ENCODE results near the gene IRF2BP2.

IRF2BP2 gene

GRCh38 chr1:234613128-234613875 lies 3.3 kb upstream of the IRF2BP2 start:
- no peak for DNase-seq (ENCODE audit: low read depth)

- peak; percentile 97 for DNase-seq (ENCODE audit: low read depth)
These were observed 2.6 kb upstream of the IRF2BP2 start for GRCh38 chr1:234612352-234613127.

GRCh38 chr1:234611847-234612351 lies 1.9 kb upstream of the IRF2BP2 start:
- no peak for DNase-seq (ENCODE audit: low read depth)

- no peak for DNase-seq (ENCODE audit: low read depth)
These were observed 1.4 kb upstream of the IRF2BP2 start for GRCh38 chr1:234611225-234611846.

- DNase-seq (ENCODE audit: low read depth) = no peak
These were observed 767 bp upstream of the IRF2BP2 start for GRCh38 chr1:234610666-234611224.

DNA sequence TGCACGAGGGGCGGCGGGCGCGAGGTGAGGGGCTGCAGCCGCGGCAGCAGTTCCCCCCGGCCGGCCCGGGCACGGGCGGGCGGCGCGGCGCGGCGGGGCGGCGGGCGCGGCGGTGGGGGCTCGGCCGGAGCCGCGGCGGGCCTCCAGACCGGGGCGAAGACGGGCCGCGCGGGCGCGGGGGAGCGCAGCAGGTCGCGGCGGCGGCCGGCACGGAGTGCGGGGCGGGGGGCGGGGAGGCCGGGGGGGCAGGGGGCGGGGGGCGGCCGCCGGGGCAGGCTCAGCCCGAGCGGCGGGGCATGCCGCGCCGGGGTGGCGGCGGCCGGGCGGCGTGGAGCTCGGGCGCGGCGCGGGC lies 311 bp downstream of the IRF2BP2 start:
- no peak for DNase-seq (ENCODE audit: low read depth)

DNA sequence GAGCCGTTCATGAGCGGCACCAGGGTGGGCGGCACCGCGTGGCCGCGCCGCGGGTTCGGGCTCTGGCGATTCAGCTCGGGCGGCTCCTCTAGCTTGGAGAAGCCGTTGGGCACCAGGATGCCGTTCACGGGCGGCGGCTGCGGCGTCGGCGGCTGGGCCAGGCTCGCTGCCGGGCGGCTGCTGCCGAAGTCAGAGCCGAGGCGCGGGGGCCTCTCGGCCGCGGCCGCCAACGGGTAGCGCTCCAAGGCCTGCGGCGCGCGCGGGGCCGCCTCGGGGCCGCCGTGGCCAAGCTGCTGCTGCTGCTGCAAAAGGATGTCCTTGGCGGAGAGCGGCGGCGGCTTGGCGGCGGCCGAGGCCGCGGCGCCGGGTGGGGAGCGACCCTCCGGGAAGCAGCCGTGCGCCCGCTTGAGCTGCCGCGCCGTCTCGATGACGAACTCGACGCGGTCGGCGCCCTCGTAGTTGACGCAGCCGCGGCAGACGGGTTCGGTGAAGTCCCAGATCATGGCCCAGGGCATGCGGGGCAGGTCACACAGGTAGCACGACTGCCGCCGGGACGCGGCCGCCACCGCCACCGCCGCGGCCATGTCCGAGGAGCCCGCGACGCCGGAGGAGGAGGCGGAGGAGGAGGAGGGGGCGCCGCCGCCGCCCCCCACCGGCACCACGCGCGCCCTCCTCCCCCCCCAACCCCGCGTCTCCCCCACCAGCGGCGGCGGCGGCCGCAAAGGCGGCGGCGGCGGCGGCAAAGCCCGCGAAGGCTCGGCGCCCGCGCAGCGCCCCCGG lies 877 bp downstream of the IRF2BP2 start:
- DNase-seq (ENCODE audit: low read depth) = no peak

DNA sequence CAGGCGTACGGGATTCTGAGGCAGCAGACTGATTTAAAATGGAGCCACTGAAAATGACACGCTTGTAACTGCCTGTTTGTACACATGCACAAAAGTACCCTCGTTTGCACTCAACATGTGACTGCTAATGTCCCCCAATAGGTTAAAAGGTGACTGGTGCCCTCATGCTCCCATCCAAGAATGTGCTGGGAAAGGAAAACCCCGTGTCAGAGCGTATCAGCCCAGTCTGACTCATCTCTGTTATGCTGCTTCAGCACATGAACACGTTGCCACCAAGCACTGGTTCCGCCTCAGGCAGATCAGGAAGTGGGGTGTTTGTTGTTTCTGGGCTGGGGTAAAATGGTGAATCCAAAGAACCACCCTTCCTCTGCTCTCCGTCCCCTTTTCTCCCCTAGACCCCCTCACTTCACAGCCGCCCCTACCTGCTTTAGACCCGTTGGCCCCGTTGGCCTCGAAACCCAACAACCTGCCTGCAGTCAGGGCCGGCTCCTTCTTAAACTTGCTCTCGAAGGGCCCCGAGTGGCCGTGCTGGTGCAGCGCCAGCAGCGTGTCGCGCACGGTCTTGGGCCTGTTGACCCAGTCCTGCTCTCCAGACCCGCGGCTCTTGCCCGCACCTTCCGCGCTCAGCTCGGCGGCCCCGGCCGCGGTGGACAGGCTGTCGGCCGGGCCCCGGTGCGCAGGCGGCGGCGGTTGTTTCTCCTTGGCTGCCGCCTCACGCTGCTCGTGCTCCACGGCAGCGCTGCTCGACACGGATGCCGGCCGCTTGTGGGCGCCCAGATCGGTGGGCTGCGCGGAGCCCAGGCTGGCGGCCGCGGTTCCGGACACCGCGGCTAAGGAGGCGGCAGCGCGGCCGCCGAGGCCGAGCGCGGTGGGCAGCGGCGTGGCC lies 1.7 kb downstream of the IRF2BP2 start:
- no peak for DNase-seq (ENCODE audit: low read depth)

- DNase-seq (ENCODE audit: low read depth) = no peak
These were observed 2.6 kb downstream of the IRF2BP2 start for GRCh38 chr1:234607109-234608024.

GRCh38 chr1:234606784-234607108 lies 3.2 kb downstream of the IRF2BP2 start:
- DNase-seq (ENCODE audit: low read depth) = no peak

DNA sequence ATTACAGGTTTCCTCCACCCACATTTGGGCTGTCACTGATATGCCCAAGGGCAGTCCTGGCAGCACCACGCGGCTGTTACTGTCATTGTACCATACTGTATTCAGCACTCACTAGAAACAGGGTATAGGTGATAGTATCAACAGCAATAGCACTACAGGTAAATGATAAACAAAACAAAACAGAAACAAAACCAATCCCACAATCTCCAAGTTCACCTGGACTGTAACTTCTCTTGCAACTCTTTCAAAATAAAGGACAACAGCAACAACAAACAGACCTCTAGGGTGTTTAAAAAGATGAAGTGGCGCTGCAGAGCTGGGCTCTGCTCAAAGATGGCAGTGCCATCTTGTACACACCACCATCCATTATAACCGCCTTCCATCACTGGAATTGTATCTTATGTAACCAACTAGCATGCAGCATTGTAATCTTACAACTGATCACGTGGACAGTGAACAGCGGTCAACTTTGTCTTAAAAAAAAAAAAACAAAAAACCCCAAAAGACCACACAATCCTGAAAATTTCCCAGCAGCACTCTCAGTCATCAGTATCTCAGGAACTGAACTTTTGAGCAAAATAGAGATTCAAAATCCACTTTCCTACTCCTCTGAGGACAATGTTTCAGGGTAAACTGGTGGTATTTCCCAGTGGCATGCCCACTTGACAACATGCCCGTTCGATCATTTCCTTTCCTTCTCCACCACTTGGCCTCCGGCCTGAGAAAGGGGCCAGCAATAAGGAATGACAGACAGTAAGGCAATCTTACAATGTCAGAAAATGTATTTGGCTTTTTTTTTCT lies 3.8 kb downstream of the IRF2BP2 start:
- DNase-seq (ENCODE audit: low read depth) = no peak

DNA sequence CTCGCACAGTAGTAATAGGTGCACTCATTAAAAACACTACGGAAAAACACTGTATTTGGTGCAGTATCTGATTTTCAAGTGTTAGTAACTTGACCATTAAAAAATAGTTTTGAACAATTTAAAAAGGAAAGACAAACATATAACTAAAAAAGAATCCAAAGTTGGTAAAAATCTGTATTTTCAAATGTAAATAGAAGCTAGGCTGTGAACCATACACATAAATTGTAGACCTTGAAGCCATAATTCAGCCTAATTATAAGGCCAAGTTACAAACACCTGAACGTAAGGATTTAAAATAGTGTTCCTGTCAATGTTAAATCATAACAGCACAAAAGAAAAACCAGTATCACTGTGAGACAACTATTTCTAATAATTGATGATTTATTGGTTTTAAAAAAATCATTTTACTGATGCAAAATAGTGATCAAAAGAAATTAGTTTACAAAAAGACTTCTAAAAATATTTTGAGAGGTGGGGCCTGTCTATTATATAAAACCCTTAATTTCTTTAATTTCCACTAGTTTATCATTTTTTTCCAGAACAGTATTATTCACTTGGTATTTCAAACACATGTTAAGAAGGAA lies 4.5 kb downstream of the IRF2BP2 start:
- no peak for DNase-seq (ENCODE audit: low read depth)

- DNase-seq (ENCODE audit: low read depth) = no peak
These were observed 5.2 kb downstream of the IRF2BP2 start for GRCh38 chr1:234604495-234605398.

DNA sequence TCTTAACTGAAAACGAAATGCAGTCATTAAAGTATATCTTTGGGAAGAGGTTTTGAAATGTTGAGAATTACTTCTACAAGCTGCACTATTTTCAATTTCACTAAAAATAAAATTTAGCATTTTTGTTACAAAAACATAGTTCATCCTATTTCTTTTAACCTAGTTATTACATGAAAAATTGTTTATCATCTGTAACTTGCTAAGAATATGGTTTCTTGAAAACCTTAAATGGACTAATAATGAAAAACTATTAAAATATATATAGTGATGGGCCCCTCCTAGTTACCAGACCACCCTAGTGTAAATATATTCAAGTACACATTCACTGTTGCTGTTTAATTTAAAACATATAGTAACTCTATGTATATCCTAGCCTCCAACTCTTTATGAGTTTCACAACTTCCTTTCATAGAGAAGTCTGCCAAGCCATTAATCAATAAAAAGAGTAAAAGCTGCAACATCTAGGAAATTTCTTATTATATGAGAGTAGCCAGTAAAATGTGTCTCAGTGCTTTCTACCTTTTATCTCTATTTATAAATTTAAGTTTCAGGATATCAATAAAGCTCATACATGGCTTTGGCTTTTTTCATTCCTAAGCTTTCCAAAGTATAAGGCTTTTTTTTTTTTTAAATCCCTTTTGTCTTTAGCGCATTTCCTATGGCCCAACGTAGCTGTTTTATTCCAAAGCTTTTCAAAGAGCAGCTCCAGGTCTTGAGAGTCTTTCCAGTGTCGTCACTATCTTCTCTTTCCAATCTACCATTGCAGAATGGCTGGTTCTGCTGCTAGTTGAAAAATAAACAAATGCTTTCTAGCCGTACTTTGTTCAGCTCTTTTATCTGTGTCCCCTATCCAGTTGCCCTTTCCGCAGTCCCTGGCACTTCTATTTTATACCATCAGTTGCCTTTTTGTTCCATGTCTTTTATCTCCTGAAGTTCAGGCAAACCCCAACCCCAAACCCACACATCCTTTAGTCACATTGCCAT lies 6.5 kb downstream of the IRF2BP2 start:
- no peak for DNase-seq (ENCODE audit: low read depth)

DNA sequence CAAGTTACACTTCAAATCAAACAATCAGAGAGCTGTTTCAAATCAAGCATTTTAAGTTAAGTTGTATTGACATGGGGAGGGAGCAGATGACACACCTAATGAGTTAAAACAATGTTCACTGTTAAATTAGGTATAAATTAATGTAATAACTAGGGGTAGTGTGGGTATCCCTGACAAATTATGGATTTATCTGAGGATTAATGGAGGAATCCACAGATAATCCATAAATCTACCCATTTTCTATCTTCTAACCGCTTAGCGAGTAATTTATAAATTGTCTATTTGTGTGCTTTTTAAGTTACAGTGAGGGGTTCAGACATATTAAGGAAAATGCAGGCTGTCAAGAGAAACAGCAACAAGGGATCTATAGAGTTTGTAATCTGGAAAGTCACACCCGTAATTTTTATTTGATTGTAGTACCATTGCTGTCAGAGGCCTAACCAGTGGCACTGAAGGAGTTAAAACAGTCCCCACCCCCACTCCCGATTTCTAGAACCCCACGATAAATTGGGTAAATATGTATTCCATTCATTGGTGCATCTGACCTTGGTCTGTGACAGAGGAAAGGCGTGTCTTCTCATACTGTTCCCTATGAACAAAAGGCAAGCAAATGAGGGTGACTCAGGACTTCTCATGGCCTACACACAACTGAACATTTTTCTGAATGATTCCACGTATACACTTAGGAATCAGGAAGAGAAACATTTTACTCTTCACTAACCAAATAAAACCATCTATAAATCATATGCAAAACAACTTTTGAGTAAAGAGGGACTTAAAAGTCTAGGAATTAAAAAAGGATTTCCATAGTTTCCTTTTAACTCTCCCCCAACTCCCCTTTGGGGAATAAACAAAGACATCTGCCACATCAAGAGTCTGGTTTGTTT lies 7.4 kb downstream of the IRF2BP2 start:
- peak; percentile 90 for DNase-seq (ENCODE audit: low read depth)
